GM20000 (cell line): Measurements from ENCODE around the gene RPL36A.

Experiments used
- DNase-seq: peaks from one replicate; pipeline ENCODE4 v3.0.0; 2012; ENCODE audit warnings: low spot score
- TF ChIP-seq, protein P1 (sequence below): IDR thresholded peaks from 2 replicates; pipeline ENCODE4 v1.5.1; 2012; ENCODE audit warnings: mild to moderate bottlenecking, control low read depth; ENCODE audit errors: extremely low read depth, missing control alignments

The RPL36A gene

DNA sequence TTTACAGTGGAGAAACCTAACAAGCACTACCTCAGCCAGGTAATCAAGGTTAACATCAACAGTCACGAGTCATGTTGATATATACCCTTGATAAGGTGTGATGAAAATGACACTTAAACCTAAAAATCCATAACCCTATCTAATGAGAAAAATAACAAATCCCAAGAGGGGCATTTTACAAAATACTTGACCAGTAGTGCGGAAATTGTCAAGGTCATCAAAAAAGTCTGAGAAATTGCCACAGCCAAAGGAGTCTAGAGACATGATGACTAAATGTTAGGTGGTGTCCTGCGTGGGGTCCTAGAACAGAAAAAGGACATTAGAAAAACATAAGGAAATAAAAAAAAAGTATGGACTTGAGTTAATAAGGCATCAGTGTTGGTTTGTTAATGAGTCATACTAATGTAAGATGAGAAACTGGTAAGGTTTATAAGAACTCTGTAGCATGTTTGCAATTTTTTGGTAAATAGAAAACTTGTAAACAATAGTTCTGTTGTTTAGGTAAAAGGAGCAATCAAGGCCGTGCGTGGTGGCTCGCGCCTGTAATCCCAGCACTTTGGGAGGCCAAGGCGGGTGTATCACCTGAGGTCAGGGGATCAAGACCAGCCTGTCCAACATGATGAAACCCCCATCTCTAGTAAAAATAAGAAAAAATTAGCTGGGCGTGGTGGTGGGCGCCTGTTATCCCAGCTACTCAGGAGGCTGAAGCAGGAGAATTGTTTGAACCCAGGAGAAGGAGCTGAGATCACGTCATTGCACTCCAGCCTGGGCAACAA, 2.9 kb downstream of the RPL36A start:
- no peak for DNase-seq
- TF ChIP-seq, protein P1, sequence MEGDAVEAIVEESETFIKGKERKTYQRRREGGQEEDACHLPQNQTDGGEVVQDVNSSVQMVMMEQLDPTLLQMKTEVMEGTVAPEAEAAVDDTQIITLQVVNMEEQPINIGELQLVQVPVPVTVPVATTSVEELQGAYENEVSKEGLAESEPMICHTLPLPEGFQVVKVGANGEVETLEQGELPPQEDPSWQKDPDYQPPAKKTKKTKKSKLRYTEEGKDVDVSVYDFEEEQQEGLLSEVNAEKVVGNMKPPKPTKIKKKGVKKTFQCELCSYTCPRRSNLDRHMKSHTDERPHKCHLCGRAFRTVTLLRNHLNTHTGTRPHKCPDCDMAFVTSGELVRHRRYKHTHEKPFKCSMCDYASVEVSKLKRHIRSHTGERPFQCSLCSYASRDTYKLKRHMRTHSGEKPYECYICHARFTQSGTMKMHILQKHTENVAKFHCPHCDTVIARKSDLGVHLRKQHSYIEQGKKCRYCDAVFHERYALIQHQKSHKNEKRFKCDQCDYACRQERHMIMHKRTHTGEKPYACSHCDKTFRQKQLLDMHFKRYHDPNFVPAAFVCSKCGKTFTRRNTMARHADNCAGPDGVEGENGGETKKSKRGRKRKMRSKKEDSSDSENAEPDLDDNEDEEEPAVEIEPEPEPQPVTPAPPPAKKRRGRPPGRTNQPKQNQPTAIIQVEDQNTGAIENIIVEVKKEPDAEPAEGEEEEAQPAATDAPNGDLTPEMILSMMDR: no peak

- no peak for DNase-seq
- TF ChIP-seq, protein P1: no peak
Observed at GRCh38 chrX:101394372-101394771, 3.6 kb downstream of the RPL36A start.

GRCh38 chrX:101395789-101396188, 5.0 kb downstream of the RPL36A start:
- TF ChIP-seq, protein P1: no peak
- DNase-seq: no peak

GRCh38 chrX:101397779-101398178, 7.0 kb downstream of the RPL36A start:
- DNase-seq: no peak
- TF ChIP-seq, protein P1: no peak

DNA sequence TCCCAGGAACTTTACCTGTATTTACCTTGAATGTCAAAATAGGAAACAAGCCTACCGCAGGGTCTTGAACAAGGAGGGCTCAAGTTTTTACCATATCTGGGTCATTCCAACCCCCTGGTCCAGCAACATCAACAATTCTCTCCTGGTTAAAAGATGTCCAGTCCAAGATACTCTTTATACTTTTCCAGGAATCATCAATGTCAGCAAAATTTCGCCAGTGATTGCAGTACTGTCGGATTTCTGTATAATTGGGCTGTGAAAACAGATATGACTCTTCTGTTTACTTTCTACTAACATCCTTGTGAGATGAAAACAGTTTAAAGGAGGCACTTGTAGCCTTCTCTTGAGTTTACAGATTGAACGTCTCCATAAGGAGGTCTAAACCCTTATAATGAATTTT, 7.9 kb downstream of the RPL36A start:
- no peak for DNase-seq
- TF ChIP-seq, protein P1: no peak

- TF ChIP-seq, protein P1: no peak
- DNase-seq: no peak
Observed at GRCh38 chrX:101399825-101400224, 9.0 kb downstream of the RPL36A start.

DNA sequence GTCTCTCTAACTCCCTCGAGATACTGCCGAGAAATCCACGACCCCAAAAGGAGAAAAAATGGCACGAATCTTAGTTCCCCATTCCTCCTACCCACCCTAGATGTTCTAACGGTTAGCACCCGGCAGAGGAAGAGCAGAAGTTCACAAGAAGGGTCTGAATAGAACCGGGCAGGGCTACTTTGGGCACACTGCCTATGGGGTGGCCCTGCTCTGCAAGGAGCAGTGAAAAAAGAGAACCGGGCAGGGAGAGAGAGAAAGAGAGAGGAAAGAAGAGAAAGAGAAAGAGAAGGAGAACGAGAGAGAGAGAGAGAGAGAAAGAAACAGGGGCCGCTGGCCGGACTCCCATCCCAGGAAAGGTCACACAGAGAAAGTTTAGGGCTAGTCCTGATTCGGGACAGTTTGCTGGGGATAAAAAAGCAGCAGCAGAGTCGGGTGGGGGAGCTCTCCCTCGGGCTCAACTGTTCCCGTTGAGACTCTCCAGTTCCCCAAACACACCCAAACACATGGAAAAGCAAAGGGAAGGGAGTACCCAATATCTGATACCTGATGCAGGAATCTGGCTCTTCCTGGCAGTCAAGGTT, 16.4 kb downstream of the RPL36A start:
- TF ChIP-seq, protein P1: no peak
- DNase-seq: no peak
